ENCODE results near the gene RPS6KB2.
"Not testable (repeated sequence)": the region's sequence is repeated elsewhere in the genome, so short reads cannot be mapped to it uniquely, and the experiment has no call there.

Gene RPS6KB2

GRCh38 chr11:67398661-67399563 is 29.4 kb upstream of the RPS6KB2 start:
- Histone ChIP-seq H3K4me3 (ENCODE audit: extremely low read depth, insufficient read depth, low read length, poor library complexity, severe bottlenecking) (no peak overlapping the region), H3K27ac (ENCODE audit: low read depth, low read length, severe bottlenecking) (no peak overlapping the region), H3K9me3 (ENCODE audit: control insufficient read depth, low read length) (no peaks in the 10 kb centered on the region), H3K36me3 (ENCODE audit: control insufficient read depth, insufficient read depth, low read length) (peaks cover 49% of the 10 kb centered on the region), H3K4me1 (ENCODE audit: control insufficient read depth, insufficient read depth, low read length, poor library complexity, severe bottlenecking) (peaks cover 22% of the 10 kb centered on the region)
- WGBS, 2 experiments (ENCODE audit: insufficient coverage in 2 of 2): 94 to 96% methylated on average over 26 to 29 of the region's 31 CpGs

- no peak overlapping the region for H3K27ac ChIP-seq (ENCODE audit: low read depth, low read length, severe bottlenecking)
- 79 to 82% methylated on average over 21 to 23 of the region's 23 CpGs for WGBS, 2 experiments (ENCODE audit: insufficient coverage in 2 of 2)
Observed at GRCh38 chr11:67400251-67400941, 27.9 kb upstream of the RPS6KB2 start.

GRCh38 chr11:67400942-67401494 is 27.3 kb upstream of the RPS6KB2 start:
- peak overlapping the region; percentile 82 for H3K4me3 ChIP-seq (ENCODE audit: extremely low read depth, insufficient read depth, low read length, poor library complexity, severe bottlenecking)
- peaks cover 23% of the 10 kb centered on the region for H3K4me1 ChIP-seq (ENCODE audit: control insufficient read depth, insufficient read depth, low read length, poor library complexity, severe bottlenecking)
- H3K27ac ChIP-seq (ENCODE audit: low read depth, low read length, severe bottlenecking): peak overlapping the region; percentile 81
- no peaks in the 10 kb centered on the region for H3K9me3 ChIP-seq (ENCODE audit: control insufficient read depth, low read length)
- 10 to 11% methylated on average over 21 to 27 of the region's 27 CpGs for WGBS, 2 experiments (ENCODE audit: insufficient coverage in 2 of 2)
- peaks cover 39% of the 10 kb centered on the region for H3K36me3 ChIP-seq (ENCODE audit: control insufficient read depth, insufficient read depth, low read length)

More at GRCh38 chr11:67400251-67400941, 27.9 kb upstream of the RPS6KB2 start:
- Histone ChIP-seq H3K4me3 (ENCODE audit: extremely low read depth, insufficient read depth, low read length, poor library complexity, severe bottlenecking) (peak overlapping the region; percentile 82), H3K4me1 (ENCODE audit: control insufficient read depth, insufficient read depth, low read length, poor library complexity, severe bottlenecking) (peaks cover 23% of the 10 kb centered on the region), H3K9me3 (ENCODE audit: control insufficient read depth, low read length) (no peaks in the 10 kb centered on the region), H3K36me3 (ENCODE audit: control insufficient read depth, insufficient read depth, low read length) (peaks cover 40% of the 10 kb centered on the region)

- peaks cover 38% of the 10 kb centered on the region for H3K36me3 ChIP-seq (ENCODE audit: control insufficient read depth, insufficient read depth, low read length)
- H3K9me3 ChIP-seq (ENCODE audit: control insufficient read depth, low read length): no peaks in the 10 kb centered on the region
- peaks cover 23% of the 10 kb centered on the region for H3K4me1 ChIP-seq (ENCODE audit: control insufficient read depth, insufficient read depth, low read length, poor library complexity, severe bottlenecking)
- 0 to 1% methylated on average over 25 to 38 of the region's 73 CpGs for WGBS, 2 experiments (ENCODE audit: insufficient coverage in 2 of 2)
- peak within 1 kb of the TSS; percentile 82 for H3K4me3 ChIP-seq (ENCODE audit: extremely low read depth, insufficient read depth, low read length, poor library complexity, severe bottlenecking)
- H3K27ac ChIP-seq (ENCODE audit: low read depth, low read length, severe bottlenecking): peak within 1 kb of the TSS; percentile 83
Observed at GRCh38 chr11:67401495-67402191, 26.7 kb upstream of the RPS6KB2 start, which contains the start of gene PPP1CA. Gene PPP1CA (minus strand): TSS chr11:67401858. CDS start chr11:67401782, 76 bp downstream.

- 86 to 92% methylated on average over 15 to 19 of the region's 19 CpGs for WGBS, 2 experiments (ENCODE audit: insufficient coverage in 2 of 2)
- not testable (repeated sequence) for H3K4me3 ChIP-seq (ENCODE audit: extremely low read depth, insufficient read depth, low read length, poor library complexity, severe bottlenecking)
Observed at GRCh38 chr11:67402192-67402839, 26.0 kb upstream of the RPS6KB2 start.

GRCh38 chr11:67403085-67403484 is 25.2 kb upstream of the RPS6KB2 start:
- not testable (repeated sequence) for H3K4me3 ChIP-seq (ENCODE audit: extremely low read depth, insufficient read depth, low read length, poor library complexity, severe bottlenecking); H3K9me3 ChIP-seq (ENCODE audit: control insufficient read depth, low read length); H3K27ac ChIP-seq (ENCODE audit: low read depth, low read length, severe bottlenecking)
- Histone ChIP-seq H3K36me3 (ENCODE audit: control insufficient read depth, insufficient read depth, low read length) (peaks cover 24% of the 10 kb centered on the region), H3K4me1 (ENCODE audit: control insufficient read depth, insufficient read depth, low read length, poor library complexity, severe bottlenecking) (peaks cover 14% of the 10 kb centered on the region)
- WGBS, 2 experiments (ENCODE audit: insufficient coverage in 2 of 2): 98% methylated on average over 5 to 8 of the region's 9 CpGs

More at GRCh38 chr11:67402192-67402839, 26.0 kb upstream of the RPS6KB2 start:
- H3K27ac ChIP-seq (ENCODE audit: low read depth, low read length, severe bottlenecking): peak overlapping the region; percentile 83
- not testable (repeated sequence) for H3K9me3 ChIP-seq (ENCODE audit: control insufficient read depth, low read length)
- peaks cover 18% of the 10 kb centered on the region for H3K4me1 ChIP-seq (ENCODE audit: control insufficient read depth, insufficient read depth, low read length, poor library complexity, severe bottlenecking)
- H3K36me3 ChIP-seq (ENCODE audit: control insufficient read depth, insufficient read depth, low read length): peaks cover 32% of the 10 kb centered on the region

GRCh38 chr11:67404515-67405195 is 23.6 kb upstream of the RPS6KB2 start:
- WGBS, 2 experiments (ENCODE audit: insufficient coverage in 2 of 2): 82 to 93% methylated on average over 10 to 13 of the region's 13 CpGs

GRCh38 chr11:67405196-67405567 is 23.1 kb upstream of the RPS6KB2 start:
- Histone ChIP-seq H3K27ac (ENCODE audit: low read depth, low read length, severe bottlenecking) (no peak overlapping the region), H3K36me3 (ENCODE audit: control insufficient read depth, insufficient read depth, low read length) (peaks cover 4% of the 10 kb centered on the region), H3K4me1 (ENCODE audit: control insufficient read depth, insufficient read depth, low read length, poor library complexity, severe bottlenecking) (peaks cover 12% of the 10 kb centered on the region), H3K4me3 (ENCODE audit: extremely low read depth, insufficient read depth, low read length, poor library complexity, severe bottlenecking) (no peak overlapping the region), H3K9me3 (ENCODE audit: control insufficient read depth, low read length) (no peaks in the 10 kb centered on the region)
- 86 to 92% methylated on average over 1 to 2 of the region's 6 CpGs for WGBS, 2 experiments (ENCODE audit: insufficient coverage in 2 of 2)

More at GRCh38 chr11:67404515-67405195, 23.6 kb upstream of the RPS6KB2 start:
- Histone ChIP-seq H3K4me1 (ENCODE audit: control insufficient read depth, insufficient read depth, low read length, poor library complexity, severe bottlenecking) (peaks cover 12% of the 10 kb centered on the region), H3K27ac (ENCODE audit: low read depth, low read length, severe bottlenecking) (no peak overlapping the region), H3K36me3 (ENCODE audit: control insufficient read depth, insufficient read depth, low read length) (peaks cover 9% of the 10 kb centered on the region), H3K4me3 (ENCODE audit: extremely low read depth, insufficient read depth, low read length, poor library complexity, severe bottlenecking) (no peak overlapping the region), H3K9me3 (ENCODE audit: control insufficient read depth, low read length) (no peaks in the 10 kb centered on the region)

- Histone ChIP-seq H3K4me1 (ENCODE audit: control insufficient read depth, insufficient read depth, low read length, poor library complexity, severe bottlenecking) (peaks cover 12% of the 10 kb centered on the region), H3K9me3 (ENCODE audit: control insufficient read depth, low read length) (no peaks in the 10 kb centered on the region), H3K27ac (ENCODE audit: low read depth, low read length, severe bottlenecking) (no peak overlapping the region), H3K36me3 (ENCODE audit: control insufficient read depth, insufficient read depth, low read length) (no peaks in the 10 kb centered on the region), H3K4me3 (ENCODE audit: extremely low read depth, insufficient read depth, low read length, poor library complexity, severe bottlenecking) (no peak overlapping the region)
- WGBS, 2 experiments (ENCODE audit: insufficient coverage in 2 of 2): 91 to 93% methylated on average over 6 to 8 of the region's 9 CpGs
Observed at GRCh38 chr11:67405688-67406339, 22.5 kb upstream of the RPS6KB2 start.
